Heart right ventricle (tissue), 16 donors: Measurements from ENCODE around the gene FCRLA. TPM values are rescaled to one million over a fixed set of nuclear protein-coding genes. Genes with fewer than 3 reads are reported as not detected.

Experiments
- ATAC-seq, 8 donors: fragments of 200-7000 bp; cut with Tn5 transposase; one replicate each; pipeline ENCODE4 v1.9.1; 2020; ENCODE audit warnings: mild to moderate bottlenecking in 8 of 8, moderate library complexity in 8 of 8, moderate number of reproducible peaks in 1 of 8
- DNase-seq, 2 donors: peaks; one replicate each; pipeline ENCODE4 v3.0.0-alpha.2; 2020
- H3K27ac ChIP-seq, 10 donors: fragments of 200-600 bp; sonication (generic) in 2 of 10; one replicate each; pipeline versions ENCODE4 v1.5.0 to v1.8.0; 2020 to 2022; ENCODE audit warnings: mild to moderate bottlenecking in 3 of 10
- H3K27me3 ChIP-seq, 7 donors: fragments of 200-600 bp; one replicate each; pipeline ENCODE4 v1.8.0; 2021 to 2022; ENCODE audit warnings: mild to moderate bottlenecking in 2 of 7
- H3K36me3 ChIP-seq, 9 donors: fragments of 200-600 bp; sonication (generic) in 1 of 9; one replicate each; pipeline versions ENCODE4 v1.5.0 to v1.8.0; 2020 to 2022; ENCODE audit warnings: mild to moderate bottlenecking in 2 of 9
- H3K4me1 ChIP-seq, 9 donors: fragments of 200-600 bp; sonication (generic) in 1 of 9; one replicate each; pipeline versions ENCODE4 v1.5.0 to v1.8.0; 2020 to 2022; ENCODE audit warnings: mild to moderate bottlenecking in 4 of 9
- H3K4me3 ChIP-seq, 10 donors: fragments of 200-600 bp; sonication (generic) in 2 of 10; one replicate each; pipeline versions ENCODE4 v1.5.0 to v1.8.0; 2020 to 2022; ENCODE audit warnings: mild to moderate bottlenecking in 7 of 10, moderate library complexity in 2 of 10
- H3K9me3 ChIP-seq, 11 donors: fragments of 200-600 bp in 10 of 11; sonication (generic) in 2 of 11; one replicate each; pipeline versions ENCODE4 v1.5.0 to v1.8.0; 2013 to 2022; ENCODE audit warnings: mild to moderate bottlenecking in 2 of 11, control low read depth in 1 of 11, moderate library complexity in 1 of 11
- CTCF ChIP-seq, 9 donors: fragments of 200-600 bp; sonication (generic) in 2 of 9; IDR thresholded peaks; one replicate each; pipeline versions ENCODE4 v1.5.0 to v1.8.0; 2021 to 2022; ENCODE audit warnings: antibody characterized with exemption in 9 of 9, mild to moderate bottlenecking in 5 of 9, moderate library complexity in 1 of 9
- WGBS, 2 donors: extraction: QIAGEN DNeasy Blood & Tissue Kit; methylation state at CpG; one replicate each; pipeline ENCODE4 v1.1.7; 2013; ENCODE audit warnings: inconsistent platforms in 1 of 2; 5-methylcytosine and 5-hydroxymethylcytosine counted together
- intact Hi-C, 10 donors: fragments of 100-400 bp; cut with DNase I; formaldehyde crosslinking; loops; one replicate each; pipeline versions ENCODE4 v1.11.1 to v1.14.2; 2022
- polyA plus RNA-seq, 2 donors: library from polyadenylated mRNA; stranded (reverse); fragments of 200-250 nt; gene quantifications; one replicate each; pipeline ENCODE4 v1.2.3, GENCODE V29; 2013
- total RNA-seq, 10 donors: library from RNA; stranded (reverse); fragmentation: NEBNext Ultra II Directional in 3 of 10; extraction: Animal tissue kit (Norgen Biotek cat#: 25700) in 3 of 10; gene quantifications; one replicate each; pipeline versions ENCODE4 v1.2.1 to v1.2.4, GENCODE V29; 2021 to 2023
- donor health status: Arrhythmogenic right ventricular cardiomyopathy.
- donor health status: ischemic (EF 13 %, LVEDD 7.1; RV severe dilation, severe dysfunction).
- donor health status: healthy with polysubstance abuse.
- donor health status: DM: no; HTN: yes; CAD: no.
- donor health status: DM: no; HTN: no; CAD: no.
- donor health status: ischemic (EF 25% LVEDD 6.9; RV normal size, moderate dysfunction).
- donor health status: ischemic (EF 25% LVEDD 5.7; RV mildly dilated, moderate dysfunction).
- donor health status: healthy.
- donor health status: DM: yes; HTN: yes; CAD: no.
- donor health status: Ischemic cardiomyopathy.
- donor health status: ischemic (EF 35%, LVEDD 5.7; RV mildly dilated, moderate dysfunction).
- donor health status: nonischemic (EF 11% LVEDD 7.7; RV severe dilation, severe dysfunction).
- donor health status: DM: yes; HTN: yes; CAD: no.
- donor health status: PGD.
- donor health status: ischemic (EF 29% LVEDD 5.4; RV normal size, mild dysfunction).
- donor health status: nonischemic (EF 23%, LVEDD 6.1; RV moderate dilation, normal function).

The FCRLA gene
- total and polyA plus RNA-seq, 12 donors = 0.13 to 1.00 (median 0.27) TPM; not detected in 6

DNA sequence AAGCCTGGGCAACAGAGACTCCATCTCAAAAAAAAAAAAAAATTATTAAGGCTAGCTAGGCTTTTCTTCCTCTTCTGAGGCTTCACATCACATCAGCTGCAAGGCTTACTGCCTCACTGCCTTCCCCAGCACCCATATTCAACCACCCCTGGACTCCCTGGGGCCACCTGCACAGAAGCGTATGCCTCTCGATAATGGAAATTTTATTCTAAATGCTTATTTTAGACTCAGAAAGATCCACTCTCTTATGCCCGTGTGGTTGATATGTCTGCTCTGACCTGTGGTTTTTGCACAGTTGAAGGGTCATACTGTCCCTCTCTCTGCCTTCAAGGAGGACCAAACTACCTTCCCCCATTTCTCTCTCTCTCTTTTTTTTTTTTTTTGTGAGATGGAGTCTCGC is 1.5 kb upstream of the FCRLA start:
- DNase-seq (no peak), ATAC-seq (no peak)
- H3K36me3 ChIP-seq = no peaks in the 10 kb centered on the region
- intact Hi-C loops = no loop called here
- TF ChIP-seq CTCF (IDR thresholded peaks at IDR 0.05) = no peak
- H3K4me1 ChIP-seq = peaks cover 0 to 15% (median 5%) of the 10 kb centered on the region in 9 donors
- H3K9me3 ChIP-seq = no peaks in the 10 kb centered on the region
- 83 to 95% methylated on average over 4 of the region's 4 CpGs for WGBS, 2 donors
- H3K27ac ChIP-seq = no peak overlapping the region
- no peak overlapping the region for H3K4me3 ChIP-seq
- peaks cover 0 to 23% (median 0%) of the 10 kb centered on the region in 7 donors for H3K27me3 ChIP-seq

- Histone ChIP-seq H3K27me3 (peaks cover 0 to 26% (median 0%) of the 10 kb centered on the region in 7 donors), H3K4me3 (no peak overlapping the region), H3K9me3 (no peaks in the 10 kb centered on the region), H3K36me3 (no peaks in the 10 kb centered on the region), H3K4me1 (peaks cover 0 to 15% (median 5%) of the 10 kb centered on the region in 9 donors), H3K27ac (peak overlapping the region in 6 of 10 donors; percentile 1 to 65 (median 47))
- intact Hi-C loops = no loop called here
- 57 to 67% methylated on average over 3 of the region's 3 CpGs for WGBS, 2 donors
- ATAC-seq = peak in 1 of 8 donors; percentile 15
- DNase-seq = no peak
- no peak for TF ChIP-seq CTCF (IDR thresholded peaks at IDR 0.05)
Measured at GRCh38 chr1:161706113-161706481, 932 bp upstream of the FCRLA start.

DNA sequence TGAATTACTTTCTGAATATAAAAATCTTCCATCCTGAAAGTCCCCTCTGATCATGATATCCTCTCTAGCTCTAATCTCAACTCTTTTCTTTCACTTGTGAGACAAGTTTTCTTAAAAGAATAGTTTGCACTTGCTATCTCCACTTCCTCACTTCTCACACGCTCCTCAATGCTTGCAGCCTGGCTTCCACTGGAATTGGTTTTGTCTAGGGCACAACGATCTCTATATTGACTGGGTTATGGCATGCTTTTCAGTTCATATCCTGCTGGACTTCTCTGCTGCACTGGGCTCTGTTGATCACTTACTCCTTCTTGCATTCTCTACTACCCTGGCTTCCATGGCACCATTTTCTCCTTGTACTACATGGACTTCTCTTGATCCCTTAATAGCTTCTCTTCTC is 474 bp downstream of the FCRLA start:
- DNase-seq = no peak
- 92 to 95% methylated on average over 2 of the region's 2 CpGs for WGBS, 2 donors
- no peaks in the 10 kb centered on the region for H3K36me3 ChIP-seq
- H3K4me1 ChIP-seq = peaks cover 0 to 15% (median 5%) of the 10 kb centered on the region in 9 donors
- no peak for TF ChIP-seq CTCF (IDR thresholded peaks at IDR 0.05)
- ATAC-seq = no peak
- H3K4me3 ChIP-seq = no peak overlapping the region
- intact Hi-C loops = no loop called here
- no peaks in the 10 kb centered on the region for H3K9me3 ChIP-seq
- H3K27me3 ChIP-seq = peaks cover 0 to 28% (median 0%) of the 10 kb centered on the region in 7 donors
- peak overlapping the region in 4 of 10 donors; percentile 32 to 65 (median 50) for H3K27ac ChIP-seq

DNA sequence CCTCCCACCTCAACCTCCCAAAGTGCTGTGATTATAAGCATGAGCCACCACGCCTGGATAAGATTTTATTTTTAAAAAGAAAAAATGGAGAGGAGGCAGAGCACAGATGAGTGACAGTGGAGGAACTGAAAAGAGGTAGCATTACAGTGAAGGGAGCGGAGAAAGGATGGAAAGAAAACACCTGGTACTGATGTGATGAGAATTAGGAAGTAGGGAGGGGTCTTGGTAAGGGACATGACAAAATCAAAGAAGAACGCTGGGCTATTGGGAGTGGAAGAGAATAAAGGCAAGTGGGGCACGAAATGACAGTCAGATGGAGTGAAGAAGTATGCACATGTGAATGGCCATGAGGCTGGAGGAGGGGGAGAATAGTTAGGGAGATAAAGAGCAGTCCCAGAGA is 2.3 kb downstream of the FCRLA start:
- H3K27me3 ChIP-seq = peaks cover 0 to 33% (median 5%) of the 10 kb centered on the region in 7 donors
- whole genome bisulfite sequencing, 2 donors = 79 to 89% methylated on average over 4 of the region's 4 CpGs
- intact Hi-C loops = no loop called here
- H3K27ac ChIP-seq = no peak overlapping the region
- H3K4me3 ChIP-seq = no peak overlapping the region
- H3K4me1 ChIP-seq = peaks cover 0 to 15% (median 5%) of the 10 kb centered on the region in 9 donors
- H3K36me3 ChIP-seq = no peaks in the 10 kb centered on the region
- no peaks in the 10 kb centered on the region for H3K9me3 ChIP-seq
- ATAC-seq (no peak), DNase-seq (no peak)
- no peak for TF ChIP-seq CTCF (IDR thresholded peaks at IDR 0.05)
